Measurements from ENCODE around the gene ADORA1.

ADORA1 gene

DNA sequence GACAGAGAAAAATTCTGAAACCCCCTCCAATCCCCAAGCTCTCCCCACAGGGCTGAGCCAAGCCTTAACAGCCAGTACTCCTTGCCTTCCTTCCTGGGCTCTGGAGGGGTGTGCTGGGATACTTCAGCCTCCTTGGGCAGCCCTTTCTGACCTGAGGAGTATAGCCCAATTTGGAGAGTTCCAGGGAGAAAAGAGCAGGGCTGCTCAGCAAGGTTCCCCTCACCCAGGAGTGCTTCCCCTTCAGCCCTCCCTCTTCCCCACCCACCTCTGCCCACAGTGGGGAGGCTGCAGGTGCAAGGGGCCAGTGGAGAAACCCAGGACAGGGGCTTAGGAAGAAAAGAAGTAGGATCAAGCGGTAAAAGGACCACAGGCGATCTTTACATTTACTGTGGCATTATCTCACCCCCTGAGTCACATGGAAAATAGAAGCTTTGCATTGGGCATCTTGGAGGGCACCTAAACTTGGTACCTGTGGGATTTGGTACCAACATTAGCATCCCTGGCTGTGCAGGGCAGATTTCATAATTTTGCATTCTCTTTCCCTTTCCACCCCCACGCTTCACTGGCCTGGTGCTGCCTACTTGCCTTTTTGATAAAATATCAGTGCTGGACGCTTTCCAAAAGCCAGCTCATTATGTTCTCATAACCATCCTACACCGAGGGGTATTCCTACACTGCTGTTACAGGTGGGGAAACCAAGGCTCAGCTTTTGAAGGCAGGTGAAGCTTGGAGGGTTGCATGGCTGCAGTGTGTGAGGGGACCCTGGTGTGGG lies 2.8 kb upstream of the ADORA1 start:
- Histone ChIP-seq H3K9ac (ENCODE audit: low read length) (no peak overlapping the region), H3K4me3 (ENCODE audit: insufficient read depth, low read length, poor library complexity, severe bottlenecking) (no peak overlapping the region), H3K4me2 (ENCODE audit: low read depth, low read length, poor library complexity, severe bottlenecking) (no peak overlapping the region), H3K9me3 (ENCODE audit: insufficient read depth, low read length) (no peaks in the 10 kb centered on the region), H3K9me2 (replicated peaks; ENCODE audit: insufficient read depth, low read length) (no peaks in the 10 kb centered on the region), H3F3A (ENCODE audit: insufficient read depth) (no peaks in the 10 kb centered on the region), H2AFZ (ENCODE audit: low read depth, low read length, severe bottlenecking) (no peak overlapping the region), H3K27ac (ENCODE audit: low read depth, low read length) (no peak overlapping the region), H4K20me1 (ENCODE audit: low read depth, low read length) (no peaks in the 10 kb centered on the region), H3K36me3 (ENCODE audit: low read length) (no peaks in the 10 kb centered on the region), H3K79me2 (ENCODE audit: insufficient read depth, low read length) (no peaks in the 10 kb centered on the region), H3K27me3 (ENCODE audit: low read length) (no peaks in the 10 kb centered on the region)
- TF ChIP-seq CTCF (IDR thresholded peaks at IDR 0.05; ENCODE audit: insufficient read depth, low read length, poor library complexity, severe bottlenecking) (no peak), EZH2phosphoT487 (conservative IDR thresholded peaks at IDR 0.05; ENCODE audit: low read length) (no peak)

- H3K4me3 ChIP-seq (ENCODE audit: insufficient read depth, low read length, poor library complexity, severe bottlenecking) = no peak overlapping the region
- H3K27ac ChIP-seq (ENCODE audit: low read depth, low read length) = no peak overlapping the region
- H3K9me3 ChIP-seq (ENCODE audit: insufficient read depth, low read length) = no peaks in the 10 kb centered on the region
- H3K36me3 ChIP-seq (ENCODE audit: low read length) = no peaks in the 10 kb centered on the region
- no peaks in the 10 kb centered on the region for H3F3A ChIP-seq (ENCODE audit: insufficient read depth)
- no peak overlapping the region for H3K4me2 ChIP-seq (ENCODE audit: low read depth, low read length, poor library complexity, severe bottlenecking)
- H2AFZ ChIP-seq (ENCODE audit: low read depth, low read length, severe bottlenecking) = no peak overlapping the region
- H3K9ac ChIP-seq (ENCODE audit: low read length) = no peak overlapping the region
- TF ChIP-seq EZH2phosphoT487 (conservative IDR thresholded peaks at IDR 0.05; ENCODE audit: low read length) (no peak), CTCF (IDR thresholded peaks at IDR 0.05; ENCODE audit: insufficient read depth, low read length, poor library complexity, severe bottlenecking) (no peak)
- H4K20me1 ChIP-seq (ENCODE audit: low read depth, low read length) = no peaks in the 10 kb centered on the region
- no peaks in the 10 kb centered on the region for H3K9me2 ChIP-seq (replicated peaks; ENCODE audit: insufficient read depth, low read length)
- H3K79me2 ChIP-seq (ENCODE audit: insufficient read depth, low read length) = no peaks in the 10 kb centered on the region
- no peaks in the 10 kb centered on the region for H3K27me3 ChIP-seq (ENCODE audit: low read length)
Observed at GRCh38 chr1:203126151-203126865, 1.2 kb upstream of the ADORA1 start.

DNA sequence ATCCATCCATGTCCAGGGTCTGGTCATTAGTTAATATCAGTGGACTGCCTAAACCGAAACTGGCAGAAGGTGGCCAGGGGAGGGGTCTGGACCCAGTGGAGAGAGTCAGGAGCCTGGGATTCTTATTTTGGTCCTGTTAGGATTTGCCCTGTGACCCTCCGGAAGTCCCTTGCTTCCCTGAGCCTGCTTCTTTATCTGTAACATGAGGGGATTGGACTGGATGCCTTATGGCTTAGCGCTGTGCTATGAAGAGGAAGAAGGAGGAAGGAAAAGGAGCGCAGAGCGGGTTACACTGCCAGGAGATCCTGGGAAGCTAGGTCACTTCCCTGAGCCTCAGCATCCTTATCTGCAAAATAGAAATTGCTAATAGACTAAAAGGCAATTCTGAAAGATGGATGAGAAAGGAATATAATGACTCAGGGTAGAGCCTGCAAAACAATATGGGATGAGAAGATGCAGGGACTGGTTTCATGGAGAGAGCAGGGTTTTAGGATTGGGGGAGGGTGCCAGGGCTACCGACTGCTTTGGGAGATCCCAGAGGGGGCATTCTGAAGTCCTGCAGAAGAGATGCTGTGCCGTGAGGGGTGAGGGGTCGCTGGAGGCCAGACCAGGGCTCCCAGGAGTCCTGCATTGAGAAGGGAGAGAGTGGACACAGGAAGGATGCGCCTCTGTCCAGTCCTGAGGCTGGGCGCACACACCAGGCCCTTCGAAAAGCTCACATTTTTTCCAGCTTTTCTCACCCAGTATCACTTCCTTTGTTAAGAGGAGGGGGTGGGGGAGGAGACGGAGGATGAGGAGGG lies 460 bp upstream of the ADORA1 start:
- Histone ChIP-seq H3K4me3 (ENCODE audit: insufficient read depth, low read length, poor library complexity, severe bottlenecking) (no peak overlapping the region), H3K27me3 (ENCODE audit: low read length) (no peaks in the 10 kb centered on the region), H4K20me1 (ENCODE audit: low read depth, low read length) (no peaks in the 10 kb centered on the region), H3F3A (ENCODE audit: insufficient read depth) (no peaks in the 10 kb centered on the region), H3K9me3 (ENCODE audit: insufficient read depth, low read length) (no peaks in the 10 kb centered on the region), H3K9me2 (replicated peaks; ENCODE audit: insufficient read depth, low read length) (no peaks in the 10 kb centered on the region), H3K4me2 (ENCODE audit: low read depth, low read length, poor library complexity, severe bottlenecking) (no peak overlapping the region), H2AFZ (ENCODE audit: low read depth, low read length, severe bottlenecking) (no peak overlapping the region), H3K36me3 (ENCODE audit: low read length) (no peaks in the 10 kb centered on the region), H3K9ac (ENCODE audit: low read length) (no peak overlapping the region), H3K27ac (ENCODE audit: low read depth, low read length) (no peak overlapping the region), H3K79me2 (ENCODE audit: insufficient read depth, low read length) (no peaks in the 10 kb centered on the region)
- no peak for TF ChIP-seq EZH2phosphoT487 (conservative IDR thresholded peaks at IDR 0.05; ENCODE audit: low read length)
- TF ChIP-seq CTCF (IDR thresholded peaks at IDR 0.05; ENCODE audit: insufficient read depth, low read length, poor library complexity, severe bottlenecking) = no peak

Data from SU-DHL-6 (cell line).